OCI-LY3 (cell line): ENCODE measurements around the gene HERC2.
"Not testable (repeated sequence)": the region's sequence is repeated elsewhere in the genome, so short reads cannot be mapped to it uniquely, and the experiment has no call there.

Experiments used
- H2AFZ ChIP-seq: fragments of 200-600, 300-600 bp; shearing (Covaris generic); 2 replicates; pipeline ENCODE4 v1.6.0; 2014; ENCODE audit warnings: antibody characterized with exemption, low read depth, low read length
- H3K27ac ChIP-seq: fragments of 200-600, 300-600 bp; sonication (generic); 2 replicates; pipeline ENCODE4 v1.5.1; 2014; ENCODE audit warnings: mild to moderate bottlenecking, low read length, moderate library complexity, mixed read lengths
- H3K27me3 ChIP-seq: fragments of 200-600, 300-600 bp; sonication (generic); 2 replicates; pipeline ENCODE4 v1.6.1; 2014; ENCODE audit warnings: low read depth, low read length, mixed read lengths
- H3K36me3 ChIP-seq: fragments of 200-600, 300-600 bp; sonication (generic); replicated peaks from 2 replicates; pipeline ENCODE3; 2014; ENCODE audit warnings: low read depth, low read length, mixed read lengths
- H3K4me1 ChIP-seq: fragments of 300-600, 200-600 bp; sonication (generic); 2 replicates; pipeline ENCODE4 v1.6.1; 2014; ENCODE audit warnings: low read length, mixed read lengths
- H3K4me2 ChIP-seq: fragments of 200-600, 300-600 bp; sonication (generic); 2 replicates; pipeline ENCODE4 v1.6.1; 2014; ENCODE audit warnings: low read length, mixed read lengths
- H3K4me3 ChIP-seq: fragments of 300-600, 200-600 bp; sonication (generic); 2 replicates; pipeline ENCODE4 v1.5.1; 2014; ENCODE audit warnings: antibody characterized with exemption, mild to moderate bottlenecking, low read length, moderate library complexity
- H3K79me2 ChIP-seq: fragments of 300-600, 200-600 bp; shearing (Covaris generic); 2 replicates; pipeline ENCODE4 v1.6.1; 2014; ENCODE audit warnings: mild to moderate bottlenecking, low read length, mixed read lengths
- H3K9ac ChIP-seq: fragments of 300-600, 200-600 bp; shearing (Covaris generic); 2 replicates; pipeline ENCODE4 v1.6.0; 2014; ENCODE audit warnings: mild to moderate bottlenecking, low read length, moderate library complexity
- H3K9me3 ChIP-seq: fragments of 200-600, 300-600 bp; shearing (Covaris generic); 2 replicates; pipeline ENCODE4 v1.6.1; 2014; ENCODE audit warnings: low read length, mixed read lengths; ENCODE audit not compliant: insufficient read depth
- H4K20me1 ChIP-seq: fragments of 200-600, 300-600 bp; sonication (generic); 2 replicates; pipeline ENCODE4 v1.6.1; 2016; ENCODE audit warnings: low read length, mixed read lengths; ENCODE audit not compliant: insufficient read depth
- CTCF ChIP-seq: fragments of 200-600, 300-600 bp; sonication (generic); IDR thresholded peaks from 2 replicates; pipeline ENCODE4 v1.5.1; 2014; ENCODE audit warnings: antibody characterized with exemption, low read length, low read depth
- EZH2phosphoT487 ChIP-seq: fragments of 200-600 bp; shearing (Covaris generic); IDR thresholded peaks from 2 replicates; pipeline ENCODE4 v1.6.1; 2018; ENCODE audit warnings: antibody characterized with exemption, mixed run types, low read depth

HERC2 gene

GRCh38 chr15:28169366-28169765 lies 152.6 kb downstream of the HERC2 start:
- Histone ChIP-seq H3K9me3 (no peaks in the 10 kb centered on the region), H4K20me1 (no peaks in the 10 kb centered on the region), H3K9ac (no peak overlapping the region), H3K79me2 (no peaks in the 10 kb centered on the region), H3K4me1 (no peaks in the 10 kb centered on the region), H3K4me2 (no peak overlapping the region), H3K36me3 (peaks cover 13% of the 10 kb centered on the region), H2AFZ (no peak overlapping the region), H3K4me3 (no peak overlapping the region), H3K27ac (no peak overlapping the region), H3K27me3 (no peaks in the 10 kb centered on the region)
- no peak for TF ChIP-seq CTCF
- TF ChIP-seq EZH2phosphoT487: no peak

- peaks cover 13% of the 10 kb centered on the region for H3K36me3 ChIP-seq
- not testable (repeated sequence) for H3K79me2 ChIP-seq, H2AFZ ChIP-seq, H3K4me3 ChIP-seq, H3K27ac ChIP-seq, H4K20me1 ChIP-seq, H3K9me3 ChIP-seq, H3K4me1 ChIP-seq, H3K9ac ChIP-seq, H3K27me3 ChIP-seq, H3K4me2 ChIP-seq
These were observed 153.4 kb downstream of the HERC2 start for GRCh38 chr15:28168405-28169121.

GRCh38 chr15:28167042-28167441 lies 154.9 kb downstream of the HERC2 start:
- Histone ChIP-seq H2AFZ (no peak overlapping the region), H3K9me3 (no peaks in the 10 kb centered on the region), H3K4me1 (no peaks in the 10 kb centered on the region), H3K4me2 (no peak overlapping the region), H3K79me2 (no peaks in the 10 kb centered on the region), H3K27ac (no peak overlapping the region), H3K27me3 (no peaks in the 10 kb centered on the region), H4K20me1 (no peaks in the 10 kb centered on the region), H3K4me3 (no peak overlapping the region), H3K36me3 (peaks cover 13% of the 10 kb centered on the region), H3K9ac (no peak overlapping the region)
- no peak for TF ChIP-seq EZH2phosphoT487
- TF ChIP-seq CTCF: no peak

- H3K79me2 ChIP-seq: no peaks in the 10 kb centered on the region
- no peaks in the 10 kb centered on the region for H3K27me3 ChIP-seq
- H2AFZ ChIP-seq: no peak overlapping the region
- peaks cover 18% of the 10 kb centered on the region for H3K36me3 ChIP-seq
- TF ChIP-seq CTCF: no peak
- TF ChIP-seq EZH2phosphoT487: no peak
- H3K9me3 ChIP-seq: no peaks in the 10 kb centered on the region
- H3K27ac ChIP-seq: no peak overlapping the region
- H4K20me1 ChIP-seq: no peaks in the 10 kb centered on the region
- no peak overlapping the region for H3K9ac ChIP-seq
- no peak overlapping the region for H3K4me3 ChIP-seq
- no peak overlapping the region for H3K4me2 ChIP-seq
- H3K4me1 ChIP-seq: no peaks in the 10 kb centered on the region
These were observed 156.2 kb downstream of the HERC2 start for GRCh38 chr15:28165791-28166190.

- H3K9ac ChIP-seq: no peak overlapping the region
- TF ChIP-seq EZH2phosphoT487 (no peak), CTCF (no peak)
- no peak overlapping the region for H3K27ac ChIP-seq
- no peaks in the 10 kb centered on the region for H3K79me2 ChIP-seq
- H3K9me3 ChIP-seq: no peaks in the 10 kb centered on the region
- H3K27me3 ChIP-seq: no peaks in the 10 kb centered on the region
- no peak overlapping the region for H2AFZ ChIP-seq
- H4K20me1 ChIP-seq: no peaks in the 10 kb centered on the region
- no peak overlapping the region for H3K4me2 ChIP-seq
- H3K4me1 ChIP-seq: no peaks in the 10 kb centered on the region
- H3K36me3 ChIP-seq: peaks cover 18% of the 10 kb centered on the region
- H3K4me3 ChIP-seq: no peak overlapping the region
These were observed 157.1 kb downstream of the HERC2 start for GRCh38 chr15:28164876-28165275.
